Ectodermal cell (in vitro differentiated cells): ENCODE results near the gene NTN3.

ENCODE experiments used
- H3K27ac ChIP-seq: 2 replicates; pipeline ENCODE4 v1.7.0; 2013; ENCODE audit warnings: mild to moderate bottlenecking, low read depth, low read length; ENCODE audit not compliant: insufficient read depth, poor library complexity, severe bottlenecking
- H3K27me3 ChIP-seq: 2 replicates; pipeline ENCODE4 v1.7.0; 2013; ENCODE audit warnings: mild to moderate bottlenecking, low read length; ENCODE audit not compliant: insufficient read depth, control insufficient read depth, poor library complexity, severe bottlenecking
- H3K36me3 ChIP-seq: one replicate; pipeline ENCODE4 v1.7.0; 2013; ENCODE audit warnings: low read length; ENCODE audit not compliant: control insufficient read depth, insufficient read depth
- H3K4me1 ChIP-seq: one replicate; pipeline ENCODE4 v1.7.0; 2013; ENCODE audit warnings: low read length; ENCODE audit not compliant: control insufficient read depth, insufficient read depth
- H3K4me3 ChIP-seq: 2 replicates; pipeline ENCODE4 v1.7.0; 2013; ENCODE audit warnings: low read depth, low read length, control low read depth; ENCODE audit not compliant: insufficient read depth
- H3K9me3 ChIP-seq: 2 replicates; pipeline ENCODE4 v1.7.0; 2013; ENCODE audit warnings: mild to moderate bottlenecking, low read length, moderate library complexity; ENCODE audit not compliant: control insufficient read depth
- WGBS, 2 experiments: methylation state at CpG; one replicate each; pipeline ENCODE4 v1.1.7; 2013; ENCODE audit warnings: missing lambda C conversion rate in 2 of 2; 5-methylcytosine and 5-hydroxymethylcytosine counted together

Gene NTN3

DNA sequence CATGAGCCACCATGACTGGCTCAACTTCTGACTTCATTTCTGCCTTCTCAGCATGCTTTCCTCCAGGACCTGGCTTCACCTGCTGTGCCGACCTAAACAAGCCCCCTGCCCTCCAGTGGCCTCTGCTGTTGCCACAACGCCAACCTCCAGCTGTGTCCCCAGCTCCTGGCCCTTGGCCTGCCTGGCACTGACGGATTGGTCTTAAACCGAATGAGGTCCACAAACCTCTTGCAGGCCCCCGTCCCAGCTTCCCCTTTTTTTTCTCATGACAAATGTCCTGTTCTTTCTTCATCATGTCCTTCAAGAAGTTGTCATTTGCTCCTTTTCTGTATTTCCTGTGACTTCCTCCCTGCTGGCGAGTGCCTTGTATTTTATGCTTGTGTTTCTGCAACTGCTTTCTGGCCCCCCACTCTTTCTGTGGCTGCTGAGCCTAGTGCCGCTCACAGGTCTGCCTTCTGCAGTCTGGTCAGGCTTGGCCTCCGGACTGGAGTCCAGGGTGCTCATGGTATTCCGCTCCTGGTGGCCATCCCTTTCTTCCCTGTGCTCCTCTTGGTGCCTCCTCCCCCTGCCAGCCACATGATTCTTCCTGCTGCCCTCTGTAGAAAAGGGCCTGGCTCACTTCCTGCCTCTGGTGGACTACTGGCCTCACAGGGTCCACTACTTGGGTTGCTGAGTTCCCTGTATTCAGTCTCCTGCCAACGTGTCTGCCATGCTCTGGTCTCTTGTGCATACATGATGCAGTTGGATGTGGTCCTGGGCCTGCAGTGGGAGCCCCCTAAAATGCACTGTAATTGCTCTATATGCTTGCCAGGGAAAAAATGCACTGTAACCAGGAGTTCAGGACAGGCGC, 45.5 kb downstream of the NTN3 start:
- Histone ChIP-seq H3K9me3 (no peaks in the 10 kb centered on the region), H3K27ac (no peak overlapping the region), H3K4me3 (no peak overlapping the region), H3K27me3 (no peaks in the 10 kb centered on the region), H3K4me1 (peaks cover 42% of the 10 kb centered on the region), H3K36me3 (no peaks in the 10 kb centered on the region)
- 85 to 86% methylated on average over 11 of the region's 11 CpGs for WGBS, 2 experiments

DNA sequence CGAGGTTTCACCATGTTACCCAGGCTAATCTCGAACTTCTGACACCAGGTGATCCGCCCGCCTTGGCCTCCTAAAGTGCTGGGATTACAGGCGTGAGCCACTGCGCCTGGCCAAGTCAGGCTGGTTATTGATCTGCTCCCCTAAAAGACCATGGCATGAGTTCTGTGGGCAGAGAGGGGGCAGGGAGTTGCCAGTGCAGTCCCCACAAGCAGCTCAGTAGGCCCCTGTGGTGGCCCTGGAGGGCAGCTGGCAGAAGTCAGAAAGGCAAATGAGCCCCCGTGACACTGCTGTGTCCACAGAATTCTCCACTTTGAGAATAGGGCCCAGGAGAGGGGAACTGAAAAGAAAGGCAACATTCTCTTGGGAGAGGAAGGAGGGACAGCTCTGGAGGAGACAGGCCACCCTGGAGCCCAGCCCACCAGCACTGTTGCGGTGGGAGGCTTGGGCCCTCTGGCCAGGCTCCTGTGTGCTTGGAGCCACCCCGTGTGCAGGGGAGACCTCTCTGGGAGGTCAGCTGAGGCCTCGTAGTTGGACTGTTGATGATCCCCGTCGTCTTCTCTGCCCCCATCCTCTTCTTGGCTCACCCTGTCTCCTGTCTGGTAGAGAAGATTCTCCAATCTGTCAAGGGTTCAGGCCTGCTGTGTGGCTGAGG, 47.0 kb downstream of the NTN3 start:
- Histone ChIP-seq H3K4me1 (peaks cover 28% of the 10 kb centered on the region), H3K9me3 (no peaks in the 10 kb centered on the region), H3K27me3 (no peaks in the 10 kb centered on the region), H3K4me3 (no peak overlapping the region), H3K36me3 (no peaks in the 10 kb centered on the region), H3K27ac (no peak overlapping the region)
- 92 to 93% methylated on average over 12 of the region's 12 CpGs for WGBS, 2 experiments

- H3K36me3 ChIP-seq = peaks cover 4% of the 10 kb centered on the region
- no peaks in the 10 kb centered on the region for H3K27me3 ChIP-seq
- H3K4me3 ChIP-seq = no peak overlapping the region
- WGBS, 2 experiments = 94 to 96% methylated on average over 39 of the region's 39 CpGs
- no peaks in the 10 kb centered on the region for H3K9me3 ChIP-seq
- peaks cover 26% of the 10 kb centered on the region for H3K4me1 ChIP-seq
- H3K27ac ChIP-seq = no peak overlapping the region
Measured at GRCh38 chr16:2518823-2519710, 48.0 kb downstream of the NTN3 start.

DNA sequence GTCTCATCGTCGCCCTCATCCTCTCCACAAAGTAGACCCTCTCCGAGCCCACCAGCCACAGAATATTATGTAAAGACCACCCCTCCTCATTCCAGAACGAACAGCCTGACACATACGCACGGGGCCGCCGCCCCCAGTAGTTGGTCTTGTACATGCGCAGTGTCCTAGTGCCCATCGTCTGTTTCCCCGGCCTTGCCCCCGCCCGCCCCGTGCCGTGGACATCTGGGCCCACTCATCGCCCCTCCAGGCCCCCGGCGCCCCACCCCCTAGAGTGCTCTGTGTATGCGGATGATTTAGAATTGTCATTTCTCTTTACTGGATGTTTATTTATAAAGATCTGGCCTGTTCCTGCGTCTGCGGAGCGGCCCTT, 48.6 kb downstream of the NTN3 start:
- no peak overlapping the region for H3K4me3 ChIP-seq
- H3K9me3 ChIP-seq = no peaks in the 10 kb centered on the region
- no peaks in the 10 kb centered on the region for H3K27me3 ChIP-seq
- H3K4me1 ChIP-seq = peaks cover 26% of the 10 kb centered on the region
- peaks cover 9% of the 10 kb centered on the region for H3K36me3 ChIP-seq
- peak overlapping the region; percentile 36 for H3K27ac ChIP-seq
- 86 to 87% methylated on average over 22 of the region's 22 CpGs for WGBS, 2 experiments

GRCh38 chr16:2520097-2520783, 49.1 kb downstream of the NTN3 start, which contains the start of gene AMDHD2:
AMDHD2 (plus strand) TSS chr16:2520371; CDS start chr16:2520459, 88 bp downstream.
- peak within 1 kb of the TSS; percentile 64 for H3K4me3 ChIP-seq
- H3K27ac ChIP-seq = peak within 1 kb of the TSS; percentile 36
- H3K4me1 ChIP-seq = peaks cover 21% of the 10 kb centered on the region
- H3K27me3 ChIP-seq = no peaks in the 10 kb centered on the region
- WGBS, 2 experiments = 1% methylated on average over 83 of the region's 83 CpGs
- no peaks in the 10 kb centered on the region for H3K9me3 ChIP-seq
- H3K36me3 ChIP-seq = peaks cover 12% of the 10 kb centered on the region

DNA sequence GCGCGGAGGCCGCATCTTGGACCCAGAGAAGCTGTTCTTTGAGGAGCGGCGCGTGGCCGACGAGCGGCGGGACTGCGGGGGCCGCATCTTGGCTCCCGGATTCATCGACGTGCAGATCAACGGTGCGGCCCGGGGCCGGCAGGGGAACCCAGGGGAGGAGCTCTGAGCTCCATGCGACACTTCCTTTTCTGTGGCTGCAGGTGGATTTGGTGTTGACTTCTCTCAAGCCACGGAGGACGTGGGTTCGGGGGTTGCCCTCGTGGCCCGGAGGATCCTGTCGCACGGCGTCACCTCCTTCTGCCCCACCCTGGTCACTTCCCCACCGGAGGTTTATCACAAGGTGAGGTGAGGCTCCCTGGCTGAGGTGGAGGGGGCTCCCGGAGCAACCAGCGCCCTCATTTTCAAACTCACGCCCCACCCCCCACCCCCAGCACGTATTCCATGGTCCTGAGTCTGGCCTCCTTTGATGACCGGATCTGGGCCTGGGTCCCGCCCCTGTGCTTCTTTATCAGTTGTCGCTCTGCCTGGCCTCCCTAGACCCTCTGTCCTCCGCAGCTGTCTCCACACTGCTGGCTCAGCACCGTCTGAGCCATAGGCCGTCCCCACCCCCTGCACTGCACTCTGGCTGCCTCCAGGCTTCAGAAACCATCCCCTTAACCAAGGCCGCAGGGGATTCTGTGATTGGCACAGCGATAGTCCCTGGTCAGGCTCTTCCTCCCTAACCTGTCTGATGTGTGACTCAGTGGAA, 49.9 kb downstream of the NTN3 start:
- Histone ChIP-seq H3K9me3 (no peaks in the 10 kb centered on the region), H3K36me3 (peaks cover 13% of the 10 kb centered on the region), H3K4me1 (peaks cover 14% of the 10 kb centered on the region), H3K4me3 (peak overlapping the region; percentile 64), H3K27ac (no peak overlapping the region), H3K27me3 (no peaks in the 10 kb centered on the region)
- WGBS, 2 experiments = 25% methylated on average over 40 to 41 of the region's 41 CpGs
